Neural cell (in vitro differentiated cells): ENCODE results near the gene TMC2. TPM values are rescaled to one million over a fixed set of nuclear protein-coding genes. Genes with fewer than 3 reads are reported as not detected.

Experiments
- H2AFZ ChIP-seq: fragments of 200-600, 300-800 bp; sonication (generic), shearing (Covaris generic); 2 replicates; pipeline ENCODE4 v1.6.0; 2014; ENCODE audit warnings: low read depth, mild to moderate bottlenecking, antibody characterized with exemption, low read length, moderate library complexity
- H3F3A ChIP-seq: fragments of 200-600 bp; shearing (Covaris generic); 2 replicates; pipeline ENCODE4 v1.6.1; 2016; ENCODE audit warnings: mild to moderate bottlenecking, moderate library complexity, mixed read lengths, antibody characterized with exemption, low read length; ENCODE audit not compliant: insufficient read depth, poor library complexity, severe bottlenecking
- H3K27ac ChIP-seq: fragments of 200-600, 300-800 bp; sonication (generic), shearing (Covaris generic); 2 replicates; pipeline ENCODE4 v1.5.1; 2014; ENCODE audit warnings: mild to moderate bottlenecking, low read length, moderate library complexity
- H3K27me3 ChIP-seq: fragments of 300-800, 200-600 bp; sonication (generic), shearing (Covaris generic); 2 replicates; pipeline ENCODE4 v1.6.0; 2014; ENCODE audit warnings: mild to moderate bottlenecking, low read depth, low read length, moderate library complexity; ENCODE audit not compliant: insufficient read depth
- H3K36me3 ChIP-seq: fragments of 300-800, 200-600 bp; sonication (generic), shearing (Covaris generic); 2 replicates; pipeline ENCODE4 v1.5.1; 2014; ENCODE audit warnings: mild to moderate bottlenecking, antibody characterized with exemption, low read length, moderate library complexity; ENCODE audit not compliant: insufficient read depth
- H3K4me2 ChIP-seq: fragments of 300-800, 200-600 bp; sonication (generic), shearing (Covaris generic); 2 replicates; pipeline ENCODE4 v1.6.0; 2014; ENCODE audit warnings: mild to moderate bottlenecking, low read length
- H3K4me3 ChIP-seq: fragments of 300-800, 200-600 bp; sonication (generic), shearing (Covaris generic); 2 replicates; pipeline ENCODE4 v1.5.1; 2014; ENCODE audit warnings: mild to moderate bottlenecking, low read length, moderate library complexity
- H3K79me2 ChIP-seq: fragments of 200-600 bp; shearing (Covaris generic); replicated peaks from 2 replicates; pipeline ENCODE4 v1.6.0; 2014; ENCODE audit warnings: mild to moderate bottlenecking, low read length, moderate library complexity; ENCODE audit not compliant: insufficient read depth
- H3K9ac ChIP-seq: fragments of 300-800, 200-600 bp; sonication (generic), shearing (Covaris generic); 2 replicates; pipeline ENCODE4 v1.6.1; 2016; ENCODE audit warnings: mild to moderate bottlenecking, low read length, mixed read lengths
- H3K9me2 ChIP-seq: fragments of 200-600 bp; shearing (Covaris generic); 2 replicates; pipeline ENCODE4 v1.6.1; 2016; ENCODE audit warnings: mild to moderate bottlenecking, low read length, mixed read lengths; ENCODE audit not compliant: insufficient read depth
- H3K9me3 ChIP-seq: fragments of 200-600, 300-800 bp; sonication (generic), shearing (Covaris generic); 2 replicates; pipeline ENCODE4 v1.6.1; 2016; ENCODE audit warnings: mild to moderate bottlenecking, mixed run types, low read length, moderate library complexity, mixed read lengths
- H4K20me1 ChIP-seq: fragments of 200-600 bp; shearing (Covaris generic); 2 replicates; pipeline ENCODE4 v1.6.1; 2016; ENCODE audit warnings: mild to moderate bottlenecking, mixed run types; ENCODE audit not compliant: insufficient read depth
- EP300 ChIP-seq: fragments of 450-650 bp; conservative IDR thresholded peaks from 2 replicates; pipeline ENCODE4 v1.6.1; 2014; ENCODE audit warnings: antibody characterized with exemption, mild to moderate bottlenecking, moderate library complexity; ENCODE audit not compliant: poor library complexity, severe bottlenecking
- EZH2 ChIP-seq: fragments of 200-600, 300-800 bp; shearing (Covaris generic), sonication (generic); IDR thresholded peaks from 2 replicates; pipeline ENCODE4 v1.6.1; 2014; ENCODE audit warnings: antibody characterized with exemption, low read length, borderline replicate concordance, mild to moderate bottlenecking; ENCODE audit not compliant: insufficient read depth, poor library complexity, severe bottlenecking
- MXI1 ChIP-seq: fragments of 450-650 bp; conservative IDR thresholded peaks from 2 replicates; pipeline ENCODE4 v1.6.1; 2014; ENCODE audit warnings: antibody characterized with exemption, mild to moderate bottlenecking; ENCODE audit not compliant: poor library complexity, severe bottlenecking
- POLR2AphosphoS5 ChIP-seq: IDR thresholded peaks from 2 replicates; pipeline ENCODE4 v1.6.1; 2012
- RAD21 ChIP-seq: fragments of 450-650 bp; conservative IDR thresholded peaks from 2 replicates; pipeline ENCODE4 v1.6.1; 2014; ENCODE audit warnings: antibody characterized with exemption, mild to moderate bottlenecking, moderate library complexity
- REST ChIP-seq: IDR thresholded peaks from 2 replicates; pipeline ENCODE4 v1.6.1; 2012; ENCODE audit warnings: borderline replicate concordance
- SMC3 ChIP-seq: fragments of 450-650 bp; conservative IDR thresholded peaks from 2 replicates; pipeline ENCODE4 v1.6.1; 2014; ENCODE audit warnings: antibody characterized with exemption, mild to moderate bottlenecking, moderate library complexity; ENCODE audit not compliant: poor library complexity
- TAF1 ChIP-seq: IDR thresholded peaks from 2 replicates; pipeline ENCODE4 v1.6.1; 2012; ENCODE audit warnings: low read depth
- polyA plus RNA-seq: library from polyadenylated mRNA; depleted of rRNA; stranded (reverse); fragments of >200 nt; gene quantifications from 2 replicates; pipeline ENCODE4 v1.2.3, GENCODE V29; 2014
- TF ChIP-seq, protein P1 (sequence below): fragments of 450-650 bp; IDR thresholded peaks from 2 replicates; pipeline ENCODE4 v1.5.1; 2014; ENCODE audit warnings: antibody characterized with exemption, mild to moderate bottlenecking, moderate library complexity; ENCODE audit not compliant: poor library complexity, severe bottlenecking

Gene TMC2
- polyA plus RNA-seq, 1 donor from 2014 or later: 0.11 TPM

- TF ChIP-seq POLR2AphosphoS5: no peak
- TF ChIP-seq MXI1: no peak
- no peak for TF ChIP-seq TAF1
- no peak for TF ChIP-seq REST
- no peak for TF ChIP-seq RAD21
- no peak for TF ChIP-seq SMC3
- TF ChIP-seq EP300: no peak
- TF ChIP-seq, protein P1, sequence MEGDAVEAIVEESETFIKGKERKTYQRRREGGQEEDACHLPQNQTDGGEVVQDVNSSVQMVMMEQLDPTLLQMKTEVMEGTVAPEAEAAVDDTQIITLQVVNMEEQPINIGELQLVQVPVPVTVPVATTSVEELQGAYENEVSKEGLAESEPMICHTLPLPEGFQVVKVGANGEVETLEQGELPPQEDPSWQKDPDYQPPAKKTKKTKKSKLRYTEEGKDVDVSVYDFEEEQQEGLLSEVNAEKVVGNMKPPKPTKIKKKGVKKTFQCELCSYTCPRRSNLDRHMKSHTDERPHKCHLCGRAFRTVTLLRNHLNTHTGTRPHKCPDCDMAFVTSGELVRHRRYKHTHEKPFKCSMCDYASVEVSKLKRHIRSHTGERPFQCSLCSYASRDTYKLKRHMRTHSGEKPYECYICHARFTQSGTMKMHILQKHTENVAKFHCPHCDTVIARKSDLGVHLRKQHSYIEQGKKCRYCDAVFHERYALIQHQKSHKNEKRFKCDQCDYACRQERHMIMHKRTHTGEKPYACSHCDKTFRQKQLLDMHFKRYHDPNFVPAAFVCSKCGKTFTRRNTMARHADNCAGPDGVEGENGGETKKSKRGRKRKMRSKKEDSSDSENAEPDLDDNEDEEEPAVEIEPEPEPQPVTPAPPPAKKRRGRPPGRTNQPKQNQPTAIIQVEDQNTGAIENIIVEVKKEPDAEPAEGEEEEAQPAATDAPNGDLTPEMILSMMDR: no peak
- TF ChIP-seq EZH2: no peak
- Histone ChIP-seq H3K4me2 (no peak overlapping the region), H3K79me2 (peaks cover 18% of the 10 kb centered on the region), H3F3A (no peaks in the 10 kb centered on the region), H2AFZ (no peak overlapping the region), H3K9me3 (no peaks in the 10 kb centered on the region), H3K36me3 (peaks cover 6% of the 10 kb centered on the region), H3K9ac (no peak overlapping the region), H3K9me2 (no peaks in the 10 kb centered on the region), H3K27me3 (no peaks in the 10 kb centered on the region), H3K4me3 (peak overlapping the region; percentile 85), H3K27ac (no peak overlapping the region), H4K20me1 (peaks cover 5% of the 10 kb centered on the region)
These were observed 118.5 kb downstream of the TMC2 start for GRCh38 chr20:2654831-2655230.

- H3K27me3 ChIP-seq: no peaks in the 10 kb centered on the region
- no peak overlapping the region for H2AFZ ChIP-seq
- no peak for TF ChIP-seq RAD21
- no peak for TF ChIP-seq EZH2
- TF ChIP-seq POLR2AphosphoS5: no peak
- TF ChIP-seq TAF1: no peak
- no peak for TF ChIP-seq REST
- TF ChIP-seq, protein P1: no peak
- TF ChIP-seq SMC3: no peak
- no peak for TF ChIP-seq MXI1
- H4K20me1 ChIP-seq: peaks cover 5% of the 10 kb centered on the region
- no peaks in the 10 kb centered on the region for H3F3A ChIP-seq
- H3K9me3 ChIP-seq: no peaks in the 10 kb centered on the region
- no peak overlapping the region for H3K9ac ChIP-seq
- peaks cover 18% of the 10 kb centered on the region for H3K79me2 ChIP-seq
- H3K27ac ChIP-seq: no peak overlapping the region
- peaks cover 6% of the 10 kb centered on the region for H3K36me3 ChIP-seq
- no peak overlapping the region for H3K4me2 ChIP-seq
- H3K4me3 ChIP-seq: no peak overlapping the region
- no peaks in the 10 kb centered on the region for H3K9me2 ChIP-seq
These were observed 119.2 kb downstream of the TMC2 start for GRCh38 chr20:2655331-2656116.
